ENCODE data around the gene HBS1L. TPM values are rescaled to one million over a fixed set of nuclear protein-coding genes. Genes with fewer than 3 reads are reported as not detected.

The HBS1L gene
- total RNA-seq, 1 experiment from 2014 or later = 89.4 TPM

- H3K27me3 ChIP-seq (ENCODE audit: insufficient read depth, low read length) = no peaks in the 10 kb centered on the region
- intact Hi-C loops (cut with micrococcal nuclease) = no loop called here
- no TSS peak for BruUV-seq (replicated peaks)
- H3K4me3 ChIP-seq (replicated peaks in 1 of 2; ENCODE audit: low read depth in 1 of 2, low read length in 2 of 2) = no peak overlapping the region
- H2AFZ ChIP-seq (ENCODE audit: low read depth, low read length, poor library complexity, severe bottlenecking) = no peak overlapping the region
- no peaks in the 10 kb centered on the region for H3K4me1 ChIP-seq (ENCODE audit: control insufficient read depth in 1 of 2, insufficient read depth in 2 of 2, low read length in 2 of 2)
- no peaks in the 10 kb centered on the region for H3K9me2 ChIP-seq (ENCODE audit: insufficient read depth)
- no peak for TF ChIP-seq YY1 (IDR thresholded peaks at IDR 0.05; ENCODE audit: extremely low read depth, insufficient replicate concordance, low read depth, low read length)
- no peak for TF ChIP-seq POLR2A (IDR thresholded peaks at IDR 0.05; ENCODE audit: borderline replicate concordance, extremely low read depth, insufficient read depth, insufficient read length)
- no peak for TF ChIP-seq FOSL1 (IDR thresholded peaks at IDR 0.05; ENCODE audit: low read depth)
- TF ChIP-seq ZFX (IDR thresholded peaks at IDR 0.05) = no peak
- TF ChIP-seq CBX3 (IDR thresholded peaks at IDR 0.05; ENCODE audit: low read depth) = no peak
- TF ChIP-seq SP1 (IDR thresholded peaks at IDR 0.05; ENCODE audit: low read depth) = no peak
- TF ChIP-seq SIN3A (IDR thresholded peaks at IDR 0.05; ENCODE audit: low read depth) = no peak
- no peak for TF ChIP-seq ELF1 (IDR thresholded peaks at IDR 0.05; ENCODE audit: borderline replicate concordance, low read depth)
- TF ChIP-seq TCF7L2 (IDR thresholded peaks at IDR 0.05; ENCODE audit: borderline replicate concordance, extremely low read depth, insufficient read depth, insufficient read length) = no peak
- no peak overlapping the region for H3K27ac ChIP-seq (ENCODE audit: low read depth, low read length)
- no peaks in the 10 kb centered on the region for H3K79me2 ChIP-seq (ENCODE audit: insufficient read depth, low read length)
- CTCF ChIA-PET = no interaction called here
- RAD21 ChIA-PET (ENCODE audit: low non-redundant PET in 1 of 2, low total read pairs in 2 of 2, uncharacterized antibody in 2 of 2, unreplicated experiment in 2 of 2) = no interaction called here
- ATAC-seq (no peak), DNase-seq (ENCODE audit: low read depth, low spot score) (no peak)
- H3K36me3 ChIP-seq (ENCODE audit: control insufficient read depth in 1 of 2, insufficient read depth in 2 of 2, low read length in 2 of 2) = peaks cover 5 to 7% of the 10 kb centered on the region in 2 experiments; a peak in 3 of 4 replicates
- POLR2A ChIA-PET = no interaction called here
- H3K9ac ChIP-seq (ENCODE audit: low read length) = no peak overlapping the region
- no peak overlapping the region for H3K4me2 ChIP-seq (ENCODE audit: low read length)
- H4K20me1 ChIP-seq (ENCODE audit: insufficient read depth) = no peaks in the 10 kb centered on the region; the same call in 1 of the 2 replicates
- no peaks in the 10 kb centered on the region for H3K9me3 ChIP-seq (ENCODE audit: control insufficient read depth in 1 of 2, insufficient read depth in 1 of 2, low read depth in 1 of 2, low read length in 2 of 2)
Measured at GRCh38 chr6:134983823-134984222, 70.8 kb downstream of the HBS1L start.

GRCh38 chr6:134982161-134982560 is 72.5 kb downstream of the HBS1L start:
- Histone ChIP-seq H4K20me1 (ENCODE audit: insufficient read depth) (no peaks in the 10 kb centered on the region; the same call in 1 of the 2 replicates), H3K27ac (ENCODE audit: low read depth, low read length) (no peak overlapping the region), H3K4me2 (ENCODE audit: low read length) (no peak overlapping the region), H3K9me3 (ENCODE audit: control insufficient read depth in 1 of 2, insufficient read depth in 1 of 2, low read depth in 1 of 2, low read length in 2 of 2) (no peaks in the 10 kb centered on the region), H3K27me3 (ENCODE audit: insufficient read depth, low read length) (no peaks in the 10 kb centered on the region), H2AFZ (ENCODE audit: low read depth, low read length, poor library complexity, severe bottlenecking) (no peak overlapping the region), H3K9me2 (ENCODE audit: insufficient read depth) (no peaks in the 10 kb centered on the region), H3K9ac (ENCODE audit: low read length) (no peak overlapping the region), H3K4me3 (replicated peaks in 1 of 2; ENCODE audit: low read depth in 1 of 2, low read length in 2 of 2) (no peak overlapping the region), H3K79me2 (ENCODE audit: insufficient read depth, low read length) (no peaks in the 10 kb centered on the region), H3K4me1 (ENCODE audit: control insufficient read depth in 1 of 2, insufficient read depth in 2 of 2, low read length in 2 of 2) (no peaks in the 10 kb centered on the region), H3K36me3 (ENCODE audit: control insufficient read depth in 1 of 2, insufficient read depth in 2 of 2, low read length in 2 of 2) (peaks cover 5 to 11% of the 10 kb centered on the region in 2 experiments; a peak in 3 of 4 replicates)
- CTCF ChIA-PET = no interaction called here
- RAD21 ChIA-PET (ENCODE audit: low non-redundant PET in 1 of 2, low total read pairs in 2 of 2, uncharacterized antibody in 2 of 2, unreplicated experiment in 2 of 2) = no interaction called here
- no peak for ATAC-seq
- no peak for DNase-seq (ENCODE audit: low read depth, low spot score)
- intact Hi-C loops (cut with micrococcal nuclease) = no loop called here
- POLR2A ChIA-PET = no interaction called here
- TF ChIP-seq ATF3 (IDR thresholded peaks at IDR 0.05) (no peak), ZFX (IDR thresholded peaks at IDR 0.05) (no peak), SP1 (IDR thresholded peaks at IDR 0.05; ENCODE audit: low read depth) (no peak), JUND (IDR thresholded peaks at IDR 0.05) (no peak), RAD21 (IDR thresholded peaks at IDR 0.05; ENCODE audit: low read depth) (no peak), YY1 (IDR thresholded peaks at IDR 0.05; ENCODE audit: extremely low read depth, insufficient replicate concordance, low read depth, low read length) (no peak), SIN3A (IDR thresholded peaks at IDR 0.05; ENCODE audit: low read depth) (no peak), POLR2AphosphoS5 (IDR thresholded peaks at IDR 0.05; ENCODE audit: low read depth, low read length) (no peak), TCF7L2 (IDR thresholded peaks at IDR 0.05; ENCODE audit: borderline replicate concordance, extremely low read depth, insufficient read depth, insufficient read length) (no peak), ZBTB33 (IDR thresholded peaks at IDR 0.05; ENCODE audit: extremely low read depth, insufficient replicate concordance, low read length) (no peak), POLR2A (IDR thresholded peaks at IDR 0.05; ENCODE audit: borderline replicate concordance, extremely low read depth, insufficient read depth, insufficient read length) (no peak), FOSL1 (IDR thresholded peaks at IDR 0.05; ENCODE audit: low read depth) (no peak), CBX3 (IDR thresholded peaks at IDR 0.05; ENCODE audit: low read depth) (no peak)
- TF ChIP-seq, protein P1, sequence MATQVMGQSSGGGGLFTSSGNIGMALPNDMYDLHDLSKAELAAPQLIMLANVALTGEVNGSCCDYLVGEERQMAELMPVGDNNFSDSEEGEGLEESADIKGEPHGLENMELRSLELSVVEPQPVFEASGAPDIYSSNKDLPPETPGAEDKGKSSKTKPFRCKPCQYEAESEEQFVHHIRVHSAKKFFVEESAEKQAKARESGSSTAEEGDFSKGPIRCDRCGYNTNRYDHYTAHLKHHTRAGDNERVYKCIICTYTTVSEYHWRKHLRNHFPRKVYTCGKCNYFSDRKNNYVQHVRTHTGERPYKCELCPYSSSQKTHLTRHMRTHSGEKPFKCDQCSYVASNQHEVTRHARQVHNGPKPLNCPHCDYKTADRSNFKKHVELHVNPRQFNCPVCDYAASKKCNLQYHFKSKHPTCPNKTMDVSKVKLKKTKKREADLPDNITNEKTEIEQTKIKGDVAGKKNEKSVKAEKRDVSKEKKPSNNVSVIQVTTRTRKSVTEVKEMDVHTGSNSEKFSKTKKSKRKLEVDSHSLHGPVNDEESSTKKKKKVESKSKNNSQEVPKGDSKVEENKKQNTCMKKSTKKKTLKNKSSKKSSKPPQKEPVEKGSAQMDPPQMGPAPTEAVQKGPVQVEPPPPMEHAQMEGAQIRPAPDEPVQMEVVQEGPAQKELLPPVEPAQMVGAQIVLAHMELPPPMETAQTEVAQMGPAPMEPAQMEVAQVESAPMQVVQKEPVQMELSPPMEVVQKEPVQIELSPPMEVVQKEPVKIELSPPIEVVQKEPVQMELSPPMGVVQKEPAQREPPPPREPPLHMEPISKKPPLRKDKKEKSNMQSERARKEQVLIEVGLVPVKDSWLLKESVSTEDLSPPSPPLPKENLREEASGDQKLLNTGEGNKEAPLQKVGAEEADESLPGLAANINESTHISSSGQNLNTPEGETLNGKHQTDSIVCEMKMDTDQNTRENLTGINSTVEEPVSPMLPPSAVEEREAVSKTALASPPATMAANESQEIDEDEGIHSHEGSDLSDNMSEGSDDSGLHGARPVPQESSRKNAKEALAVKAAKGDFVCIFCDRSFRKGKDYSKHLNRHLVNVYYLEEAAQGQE (IDR thresholded peaks at IDR 0.05; ENCODE audit: low read depth) = no peak
- BruUV-seq (replicated peaks) = no TSS peak
